HG03025 (cell line): Measurements from ENCODE around the gene CCNF.
"Not testable (repeated sequence)": the region's sequence is repeated elsewhere in the genome, so short reads cannot be mapped to it uniquely, and the experiment has no call there.

Experiments
- ATAC-seq: cut with Tn5 transposase; IDR thresholded peaks from one replicate; pipeline ENCODE4 v1.9.1; 2021; ENCODE audit warnings: mild to moderate bottlenecking, moderate library complexity; ENCODE audit not compliant: unreplicated experiment, low FRiP score

The CCNF gene

GRCh38 chr16:2426941-2427361 lies 2.3 kb upstream of the CCNF start:
- no peak for ATAC-seq

- no peak for ATAC-seq
These were observed 1.7 kb upstream of the CCNF start for GRCh38 chr16:2427526-2427925.

- ATAC-seq: peak; percentile 3
These were observed 1.0 kb upstream of the CCNF start for GRCh38 chr16:2428051-2428783.

- no peak for ATAC-seq
These were observed 538 bp upstream of the CCNF start for GRCh38 chr16:2428784-2429033.

GRCh38 chr16:2429771-2430663 lies 770 bp downstream of the CCNF start:
- ATAC-seq: no peak

- ATAC-seq: no peak
These were observed 3.0 kb downstream of the CCNF start for GRCh38 chr16:2432286-2432685.

GRCh38 chr16:2432801-2433505 lies 3.7 kb downstream of the CCNF start:
- ATAC-seq: no peak

GRCh38 chr16:2435236-2435635 lies 6.0 kb downstream of the CCNF start:
- ATAC-seq: not testable (repeated sequence)

GRCh38 chr16:2436110-2436509 lies 6.9 kb downstream of the CCNF start:
- no peak for ATAC-seq

- no peak for ATAC-seq
These were observed 8.0 kb downstream of the CCNF start for GRCh38 chr16:2437032-2437790.

GRCh38 chr16:2438121-2438520 lies 8.9 kb downstream of the CCNF start:
- ATAC-seq: no peak

GRCh38 chr16:2439598-2439997 lies 10.4 kb downstream of the CCNF start:
- no peak for ATAC-seq

- ATAC-seq: not testable (repeated sequence)
These were observed 12.0 kb downstream of the CCNF start for GRCh38 chr16:2441143-2441804.

- ATAC-seq: no peak
These were observed 14.3 kb downstream of the CCNF start for GRCh38 chr16:2443555-2443954.

GRCh38 chr16:2447920-2448583 lies 18.8 kb downstream of the CCNF start:
- ATAC-seq: no peak

GRCh38 chr16:2449118-2449517 lies 19.9 kb downstream of the CCNF start:
- ATAC-seq: no peak

- no peak for ATAC-seq
These were observed 21.3 kb downstream of the CCNF start for GRCh38 chr16:2450535-2450934.

GRCh38 chr16:2450975-2451381 lies 21.7 kb downstream of the CCNF start:
- no peak for ATAC-seq

GRCh38 chr16:2451851-2452320 lies 22.6 kb downstream of the CCNF start:
- no peak for ATAC-seq
